Measurements from ENCODE around the gene ARFGEF3.

DNA sequence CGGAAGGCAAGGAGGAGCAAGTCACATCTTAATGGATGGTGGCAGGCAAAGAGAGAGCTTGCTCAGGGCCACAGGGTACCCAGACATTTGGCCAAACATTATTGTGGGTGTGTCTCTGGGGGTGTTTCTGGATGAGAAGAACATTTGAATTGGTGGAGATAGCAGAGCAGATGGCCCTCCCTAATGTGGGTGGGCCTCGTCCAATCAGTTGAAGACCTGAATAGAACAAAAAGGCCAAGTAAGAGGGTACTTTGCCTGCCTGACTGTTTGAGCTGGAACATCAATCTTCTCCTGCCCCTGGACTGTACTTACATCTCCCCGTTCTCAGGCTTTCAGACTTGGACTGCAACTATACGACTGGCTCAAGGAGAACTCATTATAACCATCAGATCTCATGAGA, 160.2 kb downstream of the ARFGEF3 start:
- TF ChIP-seq, protein P1, sequence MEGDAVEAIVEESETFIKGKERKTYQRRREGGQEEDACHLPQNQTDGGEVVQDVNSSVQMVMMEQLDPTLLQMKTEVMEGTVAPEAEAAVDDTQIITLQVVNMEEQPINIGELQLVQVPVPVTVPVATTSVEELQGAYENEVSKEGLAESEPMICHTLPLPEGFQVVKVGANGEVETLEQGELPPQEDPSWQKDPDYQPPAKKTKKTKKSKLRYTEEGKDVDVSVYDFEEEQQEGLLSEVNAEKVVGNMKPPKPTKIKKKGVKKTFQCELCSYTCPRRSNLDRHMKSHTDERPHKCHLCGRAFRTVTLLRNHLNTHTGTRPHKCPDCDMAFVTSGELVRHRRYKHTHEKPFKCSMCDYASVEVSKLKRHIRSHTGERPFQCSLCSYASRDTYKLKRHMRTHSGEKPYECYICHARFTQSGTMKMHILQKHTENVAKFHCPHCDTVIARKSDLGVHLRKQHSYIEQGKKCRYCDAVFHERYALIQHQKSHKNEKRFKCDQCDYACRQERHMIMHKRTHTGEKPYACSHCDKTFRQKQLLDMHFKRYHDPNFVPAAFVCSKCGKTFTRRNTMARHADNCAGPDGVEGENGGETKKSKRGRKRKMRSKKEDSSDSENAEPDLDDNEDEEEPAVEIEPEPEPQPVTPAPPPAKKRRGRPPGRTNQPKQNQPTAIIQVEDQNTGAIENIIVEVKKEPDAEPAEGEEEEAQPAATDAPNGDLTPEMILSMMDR (IDR thresholded peaks at IDR 0.05): no peak
- no peak for TF ChIP-seq POLR2A (IDR thresholded peaks at IDR 0.05)
